IPS DF 6.9 (cell line): Measurements from ENCODE around the gene TENT4B.

Experiments
- DNase-seq: peaks from one replicate; pipeline ENCODE4 v3.0.0-alpha.2; 2013; ENCODE audit warnings: low read depth, low spot score
- H3K27ac ChIP-seq: one replicate; pipeline ENCODE4 v1.5.1; 2013; ENCODE audit warnings: low read length, control low read depth
- H3K27me3 ChIP-seq: 2 replicates; pipeline ENCODE4 v1.6.1; 2013; ENCODE audit warnings: mild to moderate bottlenecking, low read length; ENCODE audit not compliant: control insufficient read depth, insufficient read depth
- H3K36me3 ChIP-seq: 2 replicates; pipeline ENCODE4 v1.6.1; 2013; ENCODE audit warnings: low read length; ENCODE audit not compliant: control insufficient read depth, insufficient read depth
- H3K4me1 ChIP-seq: 2 replicates; pipeline ENCODE4 v1.6.1; 2013; ENCODE audit warnings: low read length; ENCODE audit not compliant: control insufficient read depth, insufficient read depth
- H3K4me3 ChIP-seq: 2 replicates; pipeline ENCODE4 v1.5.1; 2013; ENCODE audit warnings: mild to moderate bottlenecking, low read length
- H3K9me3 ChIP-seq: 2 replicates; pipeline ENCODE4 v1.6.1; 2013; ENCODE audit warnings: low read length, inconsistent platforms; ENCODE audit not compliant: control insufficient read depth, insufficient read depth
- WGBS: extraction: QIAGEN DNeasy Blood & Tissue Kit; methylation state at CpG from one replicate; pipeline ENCODE4 v1.1.7; 2013; ENCODE audit warnings: mixed read lengths, missing lambda C conversion rate; ENCODE audit not compliant: insufficient read length, insufficient coverage; 5-methylcytosine and 5-hydroxymethylcytosine counted together

TENT4B gene

DNA sequence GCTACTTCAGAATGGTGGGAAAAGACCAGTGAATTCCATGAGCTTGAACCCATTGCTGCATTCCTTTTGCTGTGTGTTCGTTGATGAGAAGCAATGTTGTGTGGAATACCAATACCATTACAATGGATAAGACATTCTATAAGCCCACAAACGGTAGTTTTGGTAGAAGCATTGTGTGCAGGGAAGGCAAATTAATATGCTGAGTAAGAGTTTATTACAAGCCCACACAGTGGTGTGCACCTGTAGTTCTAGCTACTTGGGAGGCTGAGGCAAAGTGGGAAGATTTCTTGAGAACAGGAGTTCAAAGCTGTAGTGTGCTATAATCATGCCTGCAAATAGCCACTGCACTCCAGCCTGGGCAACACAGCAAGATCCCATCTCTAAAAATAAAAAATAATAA lies 19.9 kb upstream of the TENT4B start:
- WGBS, result no CpG with 5 or more reads among the region's 2 CpGs

DNA sequence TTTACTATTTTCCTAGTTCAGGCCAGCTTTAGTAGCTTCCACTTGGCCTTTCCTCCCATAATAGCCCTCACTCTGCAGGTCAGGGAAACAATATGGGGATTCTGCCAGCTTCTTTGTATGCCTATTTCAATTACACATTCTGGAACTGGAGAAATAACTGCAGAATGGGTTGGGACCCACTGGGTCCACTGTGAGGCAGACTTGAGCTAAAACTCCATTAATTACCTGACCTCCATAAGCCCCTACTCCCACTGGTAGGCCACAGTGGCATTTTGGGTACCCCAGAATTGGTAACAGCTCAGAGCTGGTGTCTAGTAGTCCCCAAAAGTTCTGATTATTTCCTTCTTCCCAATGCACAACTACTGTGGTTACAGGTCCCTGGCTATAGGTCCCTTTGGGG lies 16.7 kb upstream of the TENT4B start:
- Histone ChIP-seq H3K27ac (no peak overlapping the region), H3K9me3 (no peaks in the 10 kb centered on the region), H3K4me1 (no peaks in the 10 kb centered on the region), H3K4me3 (no peak overlapping the region), H3K27me3 (no peaks in the 10 kb centered on the region; the same call in 1 of the 2 replicates), H3K36me3 (no peaks in the 10 kb centered on the region)
- no peak for DNase-seq

More for the DNA sequence above, 19.9 kb upstream of the TENT4B start:
- Histone ChIP-seq H3K4me3 (no peak overlapping the region), H3K36me3 (no peaks in the 10 kb centered on the region), H3K27ac (no peak overlapping the region), H3K9me3 (no peaks in the 10 kb centered on the region), H3K27me3 (no peaks in the 10 kb centered on the region; the same call in 1 of the 2 replicates), H3K4me1 (no peaks in the 10 kb centered on the region)
- DNase-seq, result no peak

DNA sequence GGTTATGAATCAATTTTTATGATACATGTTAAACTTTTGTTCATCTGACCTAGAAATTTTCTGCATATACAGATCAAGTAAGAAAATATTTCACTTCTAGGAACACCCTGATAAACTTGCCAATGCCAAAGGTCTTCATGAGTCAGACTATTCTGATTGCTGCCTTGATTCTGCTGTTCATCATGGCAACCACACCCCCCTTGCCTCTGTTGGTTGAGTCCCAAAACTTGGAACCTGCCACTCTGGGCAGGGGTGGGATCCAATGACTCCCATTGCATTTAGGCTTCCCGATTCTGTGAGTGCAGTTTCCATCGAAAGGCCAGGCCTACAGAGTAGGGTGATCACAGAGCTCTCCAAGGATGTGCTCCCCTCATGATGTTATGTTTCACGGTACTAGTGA lies 15.8 kb upstream of the TENT4B start:
- no peak overlapping the region for H3K27ac ChIP-seq
- no peaks in the 10 kb centered on the region for H3K36me3 ChIP-seq
- no peaks in the 10 kb centered on the region for H3K9me3 ChIP-seq
- H3K4me1 ChIP-seq, result no peaks in the 10 kb centered on the region
- H3K4me3 ChIP-seq, result no peak overlapping the region
- no peaks in the 10 kb centered on the region; the same call in 1 of the 2 replicates for H3K27me3 ChIP-seq
- WGBS, result no CpG with 5 or more reads among the region's 3 CpGs
- DNase-seq, result no peak

DNA sequence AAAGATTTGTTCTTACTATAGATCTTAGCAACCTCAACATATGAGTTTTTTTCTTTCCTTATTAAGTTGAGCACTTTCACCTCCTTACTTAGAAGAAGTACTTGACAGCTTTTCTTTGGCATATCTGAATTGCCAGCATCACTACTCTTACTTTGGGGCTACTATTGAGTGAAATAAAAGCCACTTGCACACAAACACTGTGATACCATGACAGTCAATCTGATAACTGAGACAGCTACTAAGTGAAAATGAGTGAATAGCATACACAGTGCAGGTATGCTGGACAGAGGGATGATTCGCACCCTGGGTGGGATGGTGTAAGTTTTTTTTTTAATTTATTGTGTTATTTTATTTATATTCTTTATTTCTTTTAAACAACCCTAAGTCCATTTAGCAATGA lies 13.5 kb upstream of the TENT4B start:
- H3K4me1 ChIP-seq, result no peaks in the 10 kb centered on the region
- DNase-seq, result no peak
- WGBS, result no CpG with 5 or more reads among the region's 1 CpG
- H3K27me3 ChIP-seq, result no peaks in the 10 kb centered on the region
- no peak overlapping the region for H3K4me3 ChIP-seq
- H3K9me3 ChIP-seq, result no peaks in the 10 kb centered on the region
- H3K27ac ChIP-seq, result no peak overlapping the region
- H3K36me3 ChIP-seq, result no peaks in the 10 kb centered on the region

DNA sequence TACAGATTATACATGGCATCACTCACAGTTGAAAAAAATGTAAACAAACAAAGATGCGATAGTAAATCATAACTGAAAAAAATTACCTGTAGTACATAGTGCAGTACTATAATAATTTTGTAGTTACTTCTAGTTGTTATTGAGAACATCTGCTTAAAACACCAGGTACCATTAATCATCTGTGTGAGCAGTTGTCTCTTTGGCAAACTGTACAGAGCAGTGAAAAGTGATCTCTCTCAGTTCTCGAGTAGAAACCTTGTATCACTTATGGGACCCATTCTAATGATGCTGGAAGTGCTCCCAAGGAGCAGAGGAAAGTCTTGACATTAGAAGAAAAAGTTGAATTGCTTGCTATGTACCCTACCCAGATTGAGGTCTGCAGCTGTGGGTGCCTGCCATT lies 8.9 kb upstream of the TENT4B start:
- no peaks in the 10 kb centered on the region for H3K4me1 ChIP-seq
- WGBS, result no CpG with 5 or more reads among the region's 2 CpGs
- no peaks in the 10 kb centered on the region for H3K9me3 ChIP-seq

DNA sequence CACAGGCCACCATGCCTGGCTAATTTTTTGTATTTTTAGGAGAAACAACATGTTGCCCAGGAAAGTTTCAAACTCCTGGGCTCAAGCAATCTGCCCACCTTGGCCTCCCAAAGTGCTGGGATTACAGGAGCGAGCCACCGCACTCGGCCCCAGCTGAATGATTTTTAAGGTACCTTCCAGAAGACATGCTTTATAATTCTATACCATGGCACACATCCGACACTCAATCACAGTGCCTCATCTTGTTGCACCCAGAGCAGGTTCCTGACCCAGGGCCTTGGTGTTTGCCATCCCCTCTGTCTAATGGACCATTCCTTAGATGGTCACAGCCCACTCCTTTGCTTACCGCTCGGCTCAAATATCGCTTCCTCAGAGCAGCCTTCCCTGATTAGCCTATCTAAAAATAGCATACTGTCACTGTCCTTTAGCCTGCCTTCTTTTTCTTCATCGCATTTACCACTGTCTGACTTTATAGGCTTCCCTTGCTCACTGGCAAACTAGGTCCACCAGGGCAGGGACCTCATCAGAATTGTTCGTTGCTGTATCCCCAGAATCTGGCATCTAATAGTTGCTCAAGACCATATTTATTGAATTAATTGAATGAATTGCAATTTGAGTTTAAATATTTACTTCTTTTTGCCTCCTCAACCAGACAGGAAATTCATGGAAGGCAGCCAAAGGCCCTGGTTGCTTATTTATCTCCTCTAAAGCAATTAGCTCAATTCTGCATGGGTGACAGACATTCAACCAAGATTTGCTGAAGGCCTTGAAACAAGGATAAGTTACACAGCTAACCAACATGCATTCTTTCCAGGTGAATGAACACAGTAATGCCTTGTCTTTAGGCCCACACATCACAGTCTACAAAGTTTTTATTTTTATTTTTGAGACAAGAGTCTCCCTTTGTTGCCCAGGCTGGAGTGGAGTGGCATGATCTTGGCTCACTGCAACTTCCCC lies 6.3 kb upstream of the TENT4B start:
- no peaks in the 10 kb centered on the region for H3K4me1 ChIP-seq
- H3K36me3 ChIP-seq, result no peaks in the 10 kb centered on the region
- no peaks in the 10 kb centered on the region for H3K27me3 ChIP-seq
- H3K4me3 ChIP-seq, result no peak overlapping the region
- no CpG with 5 or more reads among the region's 9 CpGs for WGBS
- no peaks in the 10 kb centered on the region for H3K9me3 ChIP-seq
- H3K27ac ChIP-seq, result no peak overlapping the region
- DNase-seq, result no peak

More for the DNA sequence above, 8.9 kb upstream of the TENT4B start:
- no peaks in the 10 kb centered on the region for H3K27me3 ChIP-seq
- no peak overlapping the region for H3K4me3 ChIP-seq
- no peak for DNase-seq
- H3K27ac ChIP-seq, result no peak overlapping the region
- no peaks in the 10 kb centered on the region for H3K36me3 ChIP-seq

DNA sequence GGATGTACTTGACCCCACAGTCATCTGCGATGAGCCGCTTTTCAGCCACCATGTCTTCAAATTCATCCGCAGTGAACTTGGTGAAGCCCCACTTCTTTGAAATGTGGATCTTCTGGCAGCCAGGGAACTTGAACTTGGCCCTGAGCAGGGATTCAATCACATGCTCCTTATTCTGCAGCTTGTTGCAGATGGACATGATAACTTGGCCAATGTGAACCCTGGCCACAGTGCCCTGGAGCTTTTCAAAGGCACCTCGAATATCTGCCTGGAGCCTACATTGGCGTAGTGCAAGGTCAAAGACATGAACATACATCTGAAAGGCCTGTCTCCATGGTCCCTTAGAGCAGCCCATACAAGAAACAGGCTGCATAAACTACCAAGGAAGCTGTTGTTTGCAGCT lies 1.8 kb upstream of the TENT4B start:
- H3K4me3 ChIP-seq, result no peak overlapping the region
- H3K9me3 ChIP-seq, result no peaks in the 10 kb centered on the region
- H3K27me3 ChIP-seq, result no peaks in the 10 kb centered on the region
- H3K27ac ChIP-seq, result no peak overlapping the region
- H3K36me3 ChIP-seq, result no peaks in the 10 kb centered on the region
- peaks cover 3% of the 10 kb centered on the region; the same call in 1 of the 2 replicates for H3K4me1 ChIP-seq
- DNase-seq, result no peak
- no CpG with 5 or more reads among the region's 5 CpGs for WGBS

DNA sequence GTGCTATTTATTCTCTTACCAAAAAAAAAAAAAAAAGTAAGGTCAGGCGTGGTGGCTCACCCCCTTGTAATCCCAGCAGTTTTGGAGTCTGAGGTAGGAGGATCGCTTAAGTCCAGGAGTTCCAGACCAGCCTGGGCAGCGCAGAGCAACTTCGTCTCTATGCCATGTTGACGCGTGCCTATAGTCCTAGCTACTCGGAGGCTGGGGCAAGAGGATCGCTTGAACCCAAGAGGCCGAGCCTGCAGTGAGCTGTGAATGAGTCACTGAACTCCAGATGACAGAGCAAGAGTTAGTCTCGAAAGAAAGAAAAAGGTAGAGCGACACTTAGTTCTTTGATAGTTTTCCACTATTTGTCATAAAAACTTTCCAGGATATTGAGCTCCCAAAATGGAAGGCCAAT lies 1.4 kb upstream of the TENT4B start:
- no peak for DNase-seq
- Histone ChIP-seq H3K4me1 (peaks cover 3% of the 10 kb centered on the region; the same call in 1 of the 2 replicates), H3K9me3 (no peaks in the 10 kb centered on the region), H3K27ac (no peak overlapping the region), H3K36me3 (no peaks in the 10 kb centered on the region), H3K27me3 (no peaks in the 10 kb centered on the region), H3K4me3 (no peak overlapping the region)
- no CpG with 5 or more reads among the region's 11 CpGs for WGBS

DNA sequence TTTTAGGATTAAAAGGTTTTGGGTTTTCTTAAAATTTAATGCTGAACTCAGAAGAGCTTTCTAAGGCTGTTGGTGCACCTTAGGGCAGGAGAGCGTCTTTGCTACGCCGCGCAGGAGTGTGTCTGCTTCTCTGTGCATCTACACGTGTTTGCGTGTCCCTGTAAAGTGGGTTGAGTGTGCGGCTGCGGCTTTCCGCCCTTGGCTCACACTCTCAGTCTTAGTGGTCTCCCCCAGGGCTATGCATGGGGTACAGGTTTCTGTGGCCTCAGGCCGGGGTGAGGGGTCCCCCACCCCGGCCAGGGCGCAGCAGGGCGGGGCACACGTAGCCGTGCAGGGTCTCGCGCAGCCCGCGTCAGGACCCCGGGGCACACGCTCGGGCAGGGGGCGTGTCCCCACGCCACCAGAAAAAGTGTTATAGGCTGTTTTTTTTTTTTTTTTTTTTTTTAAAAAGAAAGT lies 727 bp upstream of the TENT4B start:
- H3K9me3 ChIP-seq, result no peaks in the 10 kb centered on the region
- no CpG with 5 or more reads among the region's 24 CpGs for WGBS
- no peaks in the 10 kb centered on the region for H3K36me3 ChIP-seq
- no peaks in the 10 kb centered on the region for H3K27me3 ChIP-seq
- peak overlapping the region; percentile 82; the same call in 1 of the 2 replicates for H3K4me3 ChIP-seq
- DNase-seq, result no peak
- H3K4me1 ChIP-seq, result peaks cover 3% of the 10 kb centered on the region; the same call in 1 of the 2 replicates
- H3K27ac ChIP-seq, result no peak overlapping the region

DNA sequence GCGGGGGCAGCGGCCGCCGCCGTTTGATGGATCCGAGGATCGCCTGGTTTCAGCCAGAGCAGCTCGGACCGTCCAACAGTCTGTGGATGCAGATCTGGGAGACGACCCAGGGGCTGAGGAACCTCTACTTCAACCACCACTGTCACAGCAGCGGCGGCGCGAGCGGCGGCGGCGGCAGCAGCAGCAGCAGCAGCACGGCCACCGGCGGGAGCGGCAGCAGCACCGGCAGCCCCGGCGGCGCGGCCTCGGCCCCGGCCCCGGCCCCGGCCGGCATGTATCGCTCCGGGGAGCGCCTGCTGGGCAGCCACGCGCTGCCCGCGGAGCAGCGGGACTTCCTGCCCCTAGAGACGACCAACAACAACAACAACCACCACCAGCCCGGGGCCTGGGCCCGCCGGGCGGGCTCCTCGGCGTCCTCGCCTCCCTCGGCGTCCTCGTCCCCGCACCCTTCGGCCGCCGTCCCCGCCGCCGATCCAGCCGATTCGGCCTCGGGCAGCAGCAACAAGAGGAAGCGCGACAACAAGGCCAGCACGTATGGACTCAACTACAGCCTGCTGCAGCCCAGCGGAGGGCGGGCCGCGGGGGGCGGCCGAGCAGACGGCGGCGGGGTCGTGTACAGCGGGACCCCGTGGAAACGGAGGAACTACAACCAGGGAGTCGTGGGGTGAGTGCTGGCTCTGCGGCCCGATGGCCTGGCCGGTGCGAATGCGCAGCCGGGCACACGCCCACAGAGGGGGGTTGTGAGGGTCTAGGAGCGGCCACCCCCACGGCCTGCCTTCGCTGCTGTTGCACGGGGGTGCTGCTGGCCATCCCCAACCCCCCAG lies 702 bp downstream of the TENT4B start:
- H3K4me3 ChIP-seq, result peak overlapping the region; percentile 85
- H3K36me3 ChIP-seq, result no peaks in the 10 kb centered on the region
- no peaks in the 10 kb centered on the region for H3K9me3 ChIP-seq
- no peak for DNase-seq
- no peaks in the 10 kb centered on the region for H3K27me3 ChIP-seq
- H3K4me1 ChIP-seq, result peaks cover 3% of the 10 kb centered on the region; the same call in 1 of the 2 replicates
- WGBS, result no CpG with 5 or more reads among the region's 89 CpGs
- H3K27ac ChIP-seq, result no peak overlapping the region
